ENCODE measurements around the gene EPHB1.
"Not testable (repeated sequence)": the region's sequence is repeated elsewhere in the genome, so short reads cannot be mapped to it uniquely, and the experiment has no call there.

EPHB1 gene

DNA sequence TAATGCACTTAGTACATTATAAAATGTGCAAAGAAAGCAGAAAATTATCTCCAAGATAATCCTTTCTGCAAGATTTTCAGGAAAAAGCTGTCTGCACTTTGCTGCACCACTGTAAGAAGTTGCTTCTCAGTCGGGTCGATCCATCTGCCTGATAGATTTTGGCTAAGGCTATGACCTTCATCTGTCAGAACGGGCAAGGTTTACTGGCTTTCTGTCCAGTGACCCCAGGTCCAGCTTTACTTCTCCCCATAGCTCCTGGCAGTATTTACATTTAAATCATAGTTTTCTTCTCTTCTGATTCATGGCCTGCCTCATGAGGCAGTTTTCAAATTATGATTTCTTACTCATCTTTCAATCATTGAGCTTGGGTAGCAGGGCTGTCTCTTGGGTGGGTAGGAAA lies 422.7 kb downstream of the EPHB1 start:
- ATAC-seq: no peak
- Mint-ChIP-seq H3K27ac (no peak overlapping the region), H3K27me3 (peaks cover 5% of the 10 kb centered on the region), H3K9me3 (peaks cover 0 to 6% of the 10 kb centered on the region in 2 donors), H3K4me1 (no peaks in the 10 kb centered on the region), H3K4me3 (no peak overlapping the region)
- no peak for DNase-seq

DNA sequence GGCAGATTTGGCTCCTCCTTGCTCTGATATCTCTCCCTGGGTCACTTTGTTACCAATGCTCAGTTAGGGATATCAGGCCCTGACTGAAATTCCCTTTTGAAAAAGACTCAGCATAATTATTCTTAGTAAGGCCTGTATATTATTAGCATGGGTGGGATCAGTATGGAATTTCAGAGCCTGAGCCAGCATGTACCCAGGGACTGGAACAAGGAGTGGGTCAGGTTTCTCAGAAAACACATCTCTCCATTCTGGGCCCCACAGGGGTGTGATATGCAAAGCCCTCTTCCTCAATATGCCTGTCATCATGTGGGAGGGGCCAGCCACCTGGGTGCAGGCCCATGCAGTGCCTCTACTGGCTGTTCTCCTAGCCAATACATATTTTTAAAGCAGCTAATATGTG lies 423.2 kb downstream of the EPHB1 start:
- Mint-ChIP-seq H3K9me3 (peaks cover 0 to 6% of the 10 kb centered on the region in 2 donors), H3K27ac (no peak overlapping the region), H3K4me3 (no peak overlapping the region), H3K27me3 (peaks cover 5% of the 10 kb centered on the region), H3K4me1 (no peaks in the 10 kb centered on the region)
- DNase-seq (no peak), ATAC-seq (no peak)

DNA sequence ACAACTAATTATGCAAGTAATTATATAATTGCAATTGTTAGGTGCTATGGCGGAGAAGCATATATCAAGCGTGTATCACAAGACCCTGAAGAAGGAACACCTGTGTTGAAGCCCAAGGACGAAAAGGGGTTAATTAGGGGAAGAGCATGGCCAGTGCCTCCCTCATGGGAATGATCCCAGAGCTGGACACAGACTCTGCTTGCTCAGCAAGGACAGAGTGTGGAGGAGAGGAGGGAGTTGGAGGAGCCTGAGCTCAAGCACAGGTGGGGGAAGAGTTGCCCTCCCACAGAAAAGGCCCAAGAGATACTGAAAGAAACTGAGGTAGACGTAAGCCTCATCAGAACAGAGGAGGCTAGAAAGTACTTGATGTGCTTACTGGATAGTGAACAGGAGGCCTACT lies 423.7 kb downstream of the EPHB1 start:
- Mint-ChIP-seq H3K27me3 (peaks cover 5% of the 10 kb centered on the region), H3K4me1 (no peaks in the 10 kb centered on the region), H3K27ac (no peak overlapping the region), H3K4me3 (no peak overlapping the region), H3K9me3 (peaks cover 0 to 6% of the 10 kb centered on the region in 2 donors)
- DNase-seq (no peak), ATAC-seq (no peak)

DNA sequence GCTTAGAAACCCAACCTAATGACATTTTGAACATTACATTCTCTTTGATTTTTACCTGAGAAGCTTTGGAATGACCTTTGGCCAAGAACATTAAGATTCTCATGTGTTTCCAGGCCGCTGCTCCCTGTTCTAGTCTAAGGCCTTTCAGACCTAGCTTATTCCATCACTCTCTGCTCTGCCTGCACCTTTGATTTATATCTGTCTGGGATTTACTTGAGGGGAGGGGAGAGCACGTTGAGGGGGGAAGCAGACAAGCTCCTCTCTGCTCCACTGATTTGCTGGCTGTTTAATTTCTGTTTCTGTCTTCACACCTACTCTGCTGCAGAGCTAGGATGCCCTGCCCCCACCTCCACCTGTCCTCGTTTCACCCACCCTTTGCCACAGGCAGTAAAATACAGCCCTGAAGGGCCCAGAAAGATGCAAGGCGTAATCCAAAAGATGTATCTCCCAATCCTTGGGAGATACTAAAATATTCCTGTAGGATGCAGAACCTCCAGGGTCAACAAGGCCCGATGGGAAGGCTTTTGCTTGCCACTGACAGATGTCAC lies 429.8 kb downstream of the EPHB1 start:
- H3K27ac Mint-ChIP-seq: no peak overlapping the region
- H3K9me3 Mint-ChIP-seq: no peaks in the 10 kb centered on the region
- H3K4me1 Mint-ChIP-seq: peaks cover 6% of the 10 kb centered on the region
- no peak overlapping the region for H3K4me3 Mint-ChIP-seq
- peaks cover 16% of the 10 kb centered on the region for H3K27me3 Mint-ChIP-seq
- DNase-seq (no peak), ATAC-seq (no peak)

DNA sequence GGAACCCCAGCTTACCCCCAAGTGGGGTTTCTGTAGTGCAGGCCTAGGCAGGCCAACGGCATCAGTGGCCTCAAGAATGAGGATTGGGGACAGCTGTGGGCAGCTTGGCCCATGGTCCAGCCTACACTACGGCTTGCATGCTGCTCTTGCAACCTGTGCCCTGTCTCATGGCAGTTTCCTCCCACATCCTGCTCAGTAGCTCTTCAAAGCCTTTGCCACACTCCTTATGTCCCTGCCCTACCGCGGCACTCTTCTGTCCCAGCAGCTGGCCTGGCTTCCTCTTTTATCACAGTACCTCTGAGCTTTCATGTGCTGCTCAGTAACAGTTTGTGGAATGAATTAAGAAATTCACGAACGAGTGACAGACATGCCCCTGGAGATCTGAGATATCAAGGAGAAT lies 431.0 kb downstream of the EPHB1 start:
- H3K27me3 Mint-ChIP-seq: peaks cover 16% of the 10 kb centered on the region
- peak overlapping the region in 1 of 2 donors; percentile 60 for H3K27ac Mint-ChIP-seq
- peaks cover 6% of the 10 kb centered on the region for H3K4me1 Mint-ChIP-seq
- DNase-seq (no peak), ATAC-seq (peak; percentile 42)
- no peak overlapping the region for H3K4me3 Mint-ChIP-seq
- no peaks in the 10 kb centered on the region for H3K9me3 Mint-ChIP-seq

DNA sequence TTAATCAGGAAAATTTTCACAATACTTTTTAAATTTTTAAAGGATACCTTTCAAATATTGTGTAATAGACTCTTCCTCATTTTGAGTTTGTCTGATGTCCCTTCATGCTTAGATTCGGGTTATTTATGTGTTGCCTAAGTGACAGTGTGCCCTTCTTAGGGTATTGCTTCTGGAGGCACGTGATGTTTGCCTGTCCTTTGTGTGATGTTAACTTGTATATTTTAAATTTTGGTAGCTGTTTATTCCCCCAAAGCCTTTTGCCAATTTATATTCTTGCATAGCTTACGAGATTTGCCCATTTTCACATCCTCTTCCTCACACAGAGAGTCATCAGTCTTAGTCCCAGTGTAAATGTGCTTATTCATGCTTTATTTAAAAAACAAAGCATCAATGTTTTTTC lies 433.1 kb downstream of the EPHB1 start:
- H3K4me1 Mint-ChIP-seq: peaks cover 6% of the 10 kb centered on the region
- no peaks in the 10 kb centered on the region for H3K9me3 Mint-ChIP-seq
- no peak overlapping the region for H3K27ac Mint-ChIP-seq
- no peak overlapping the region for H3K4me3 Mint-ChIP-seq
- DNase-seq (no peak), ATAC-seq (no peak)
- peaks cover 16% of the 10 kb centered on the region for H3K27me3 Mint-ChIP-seq

DNA sequence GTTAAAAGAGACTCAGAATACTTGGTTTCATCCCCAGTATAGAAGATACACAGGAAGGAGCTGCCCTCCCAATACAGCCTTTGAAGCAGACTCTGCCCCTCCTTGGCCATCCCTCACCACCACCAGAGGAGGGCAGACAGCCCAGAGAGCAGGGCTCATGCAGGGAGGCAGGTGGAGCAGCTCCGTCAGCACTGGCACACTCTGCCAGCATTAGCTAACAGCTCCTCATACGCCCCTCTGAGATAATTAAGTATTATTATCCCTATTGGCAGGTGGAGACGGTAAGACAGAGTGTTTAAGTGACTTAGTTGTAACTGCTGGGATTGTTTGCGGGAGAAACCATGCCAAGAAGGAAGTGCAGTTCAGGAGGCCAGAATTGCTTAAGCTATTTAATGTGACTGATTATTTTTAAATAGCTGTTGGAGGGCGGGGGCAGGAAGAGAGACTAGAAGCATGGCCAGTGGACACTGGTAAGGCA lies 434.0 kb downstream of the EPHB1 start:
- H3K4me1 Mint-ChIP-seq: peaks cover 6% of the 10 kb centered on the region
- peaks cover 16% of the 10 kb centered on the region for H3K27me3 Mint-ChIP-seq
- H3K4me3 Mint-ChIP-seq: no peak overlapping the region
- DNase-seq (no peak), ATAC-seq (no peak)
- H3K9me3 Mint-ChIP-seq: peaks cover 0 to 9% of the 10 kb centered on the region in 2 donors
- no peak overlapping the region for H3K27ac Mint-ChIP-seq

DNA sequence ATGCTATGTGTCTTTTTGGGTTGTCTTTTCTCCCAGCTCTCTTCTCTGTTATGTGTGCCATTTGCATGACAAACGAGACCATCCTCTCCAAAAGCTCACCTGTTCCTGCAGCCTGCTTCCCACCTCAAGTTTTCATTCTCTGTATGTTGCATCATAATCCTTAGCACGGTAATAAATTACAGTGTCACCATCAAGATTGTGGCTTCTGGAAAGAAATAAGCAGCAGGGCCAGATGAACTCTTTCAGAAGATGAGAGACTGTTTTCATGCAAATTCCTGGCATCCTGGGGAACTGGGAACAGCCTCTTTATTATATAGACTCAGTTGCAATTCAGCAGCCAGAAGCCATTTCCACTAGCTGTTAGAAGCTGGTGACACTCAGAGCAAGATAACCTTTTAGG lies 436.7 kb downstream of the EPHB1 start:
- DNase-seq (no peak), ATAC-seq (no peak)
- H3K4me3 Mint-ChIP-seq: no peak overlapping the region
- H3K9me3 Mint-ChIP-seq: peaks cover 0 to 14% of the 10 kb centered on the region in 2 donors
- no peak overlapping the region for H3K27ac Mint-ChIP-seq
- peaks cover 7% of the 10 kb centered on the region for H3K27me3 Mint-ChIP-seq
- H3K4me1 Mint-ChIP-seq: no peaks in the 10 kb centered on the region

DNA sequence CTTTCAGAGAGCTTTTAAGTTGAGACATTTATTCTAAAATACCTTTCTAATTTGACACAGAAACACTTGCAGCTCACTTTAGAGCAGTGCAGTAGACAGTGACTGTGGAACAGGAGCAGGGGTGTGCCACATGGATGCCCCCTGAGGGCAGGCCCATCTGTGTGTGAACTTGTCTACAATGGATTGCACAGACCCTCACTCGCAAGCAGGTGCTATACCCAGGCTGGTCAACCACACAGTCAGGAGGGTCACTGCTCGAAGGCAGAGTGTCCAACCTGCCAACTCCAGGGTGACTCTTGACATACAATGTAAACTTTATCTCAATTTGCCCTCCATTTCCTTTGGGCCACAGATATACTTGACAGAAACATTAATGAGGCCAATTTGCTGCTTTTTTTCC lies 437.2 kb downstream of the EPHB1 start:
- peaks cover 0 to 14% of the 10 kb centered on the region in 2 donors for H3K9me3 Mint-ChIP-seq
- H3K4me3 Mint-ChIP-seq: no peak overlapping the region
- no peak for ATAC-seq
- H3K27me3 Mint-ChIP-seq: peaks cover 7% of the 10 kb centered on the region
- H3K4me1 Mint-ChIP-seq: no peaks in the 10 kb centered on the region
- no peak for DNase-seq
- no peak overlapping the region for H3K27ac Mint-ChIP-seq

DNA sequence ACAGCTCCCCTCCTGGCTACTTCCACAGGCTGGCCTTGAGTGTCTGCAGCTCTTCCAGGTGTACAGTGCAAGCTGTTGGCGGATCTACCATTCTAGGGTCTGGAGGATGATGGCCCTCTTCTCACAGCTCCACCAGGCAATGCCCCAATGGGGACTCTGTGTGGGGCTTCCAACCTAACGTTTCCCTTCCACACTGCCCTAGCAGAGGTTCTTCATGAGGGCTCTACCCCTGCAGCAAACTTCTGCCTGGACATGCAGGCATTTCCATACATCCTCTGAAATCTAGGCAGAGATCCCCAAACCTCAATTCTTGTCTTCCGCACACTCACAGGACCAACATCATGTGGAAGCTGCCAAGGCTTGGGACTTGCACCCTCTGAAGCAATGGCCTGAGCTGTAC lies 438.4 kb downstream of the EPHB1 start:
- DNase-seq, ATAC-seq, H3K27ac Mint-ChIP-seq, H3K4me1 Mint-ChIP-seq, H3K27me3 Mint-ChIP-seq, H3K4me3 Mint-ChIP-seq: not testable (repeated sequence)
- H3K9me3 Mint-ChIP-seq: peaks cover 0 to 14% of the 10 kb centered on the region in 2 donors

DNA sequence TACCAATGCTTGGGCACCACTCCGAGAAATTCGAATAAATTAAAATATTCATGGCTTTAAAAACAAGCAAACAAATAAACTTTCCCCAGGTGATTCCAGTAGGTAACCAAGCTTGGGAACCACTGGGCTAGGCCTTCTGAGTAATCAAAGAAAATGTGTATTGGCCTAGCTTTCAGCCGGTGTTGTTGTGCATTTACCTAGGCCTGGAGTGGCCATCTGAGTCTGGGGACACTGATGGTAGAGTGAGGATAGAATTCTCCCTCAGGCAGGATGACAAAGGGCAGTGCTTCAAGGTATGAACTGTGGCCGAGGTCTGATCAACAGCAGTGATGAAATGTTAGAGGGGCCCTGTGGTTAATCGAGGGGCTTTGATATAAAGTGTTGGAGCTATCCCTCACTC lies 440.5 kb downstream of the EPHB1 start:
- H3K9me3 Mint-ChIP-seq: peaks cover 0 to 14% of the 10 kb centered on the region in 2 donors
- ATAC-seq: no peak
- no peaks in the 10 kb centered on the region for H3K4me1 Mint-ChIP-seq
- no peak overlapping the region for H3K4me3 Mint-ChIP-seq
- no peak overlapping the region for H3K27ac Mint-ChIP-seq
- no peaks in the 10 kb centered on the region for H3K27me3 Mint-ChIP-seq
- DNase-seq: no peak

DNA sequence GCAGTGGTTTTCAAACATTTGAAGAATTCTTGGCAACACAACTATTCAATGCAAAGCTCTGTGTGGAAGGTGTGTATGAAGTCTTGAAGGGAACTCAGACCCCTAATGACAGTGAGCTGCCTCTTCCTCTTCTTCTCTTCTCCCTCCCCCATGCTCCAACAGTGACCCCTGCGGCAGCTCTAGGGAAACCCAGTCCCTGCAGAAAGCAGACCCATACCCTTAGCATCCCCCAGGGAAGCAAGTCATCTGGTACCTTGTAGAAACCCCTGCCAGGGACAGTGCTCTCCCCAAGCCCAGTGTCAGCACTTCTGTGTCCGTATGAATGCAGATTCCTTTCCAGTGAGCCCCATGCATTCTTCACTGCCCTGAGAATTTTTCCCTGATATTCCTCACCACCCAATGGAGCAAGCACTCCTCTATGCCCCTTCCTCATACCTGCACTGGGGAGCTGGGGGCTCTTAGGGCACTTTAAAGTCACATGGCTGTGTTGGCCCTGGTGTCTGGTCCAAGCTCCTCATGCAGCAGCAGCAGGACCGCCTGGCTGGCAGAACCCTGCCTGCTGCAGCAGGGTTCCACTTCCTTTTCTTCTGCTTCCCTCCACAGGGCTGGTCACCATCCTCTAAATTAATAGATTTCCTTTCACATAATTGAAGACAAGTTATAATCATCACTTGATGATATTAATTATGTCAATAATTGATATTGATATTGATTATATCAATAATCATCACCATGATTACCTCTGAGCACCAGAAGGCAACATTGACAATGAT lies 442.5 kb downstream of the EPHB1 start:
- Mint-ChIP-seq H3K4me1 (no peaks in the 10 kb centered on the region), H3K4me3 (no peak overlapping the region), H3K27ac (no peak overlapping the region), H3K27me3 (no peaks in the 10 kb centered on the region), H3K9me3 (peaks cover 0 to 14% of the 10 kb centered on the region in 2 donors)
- ATAC-seq (no peak), DNase-seq (no peak)

DNA sequence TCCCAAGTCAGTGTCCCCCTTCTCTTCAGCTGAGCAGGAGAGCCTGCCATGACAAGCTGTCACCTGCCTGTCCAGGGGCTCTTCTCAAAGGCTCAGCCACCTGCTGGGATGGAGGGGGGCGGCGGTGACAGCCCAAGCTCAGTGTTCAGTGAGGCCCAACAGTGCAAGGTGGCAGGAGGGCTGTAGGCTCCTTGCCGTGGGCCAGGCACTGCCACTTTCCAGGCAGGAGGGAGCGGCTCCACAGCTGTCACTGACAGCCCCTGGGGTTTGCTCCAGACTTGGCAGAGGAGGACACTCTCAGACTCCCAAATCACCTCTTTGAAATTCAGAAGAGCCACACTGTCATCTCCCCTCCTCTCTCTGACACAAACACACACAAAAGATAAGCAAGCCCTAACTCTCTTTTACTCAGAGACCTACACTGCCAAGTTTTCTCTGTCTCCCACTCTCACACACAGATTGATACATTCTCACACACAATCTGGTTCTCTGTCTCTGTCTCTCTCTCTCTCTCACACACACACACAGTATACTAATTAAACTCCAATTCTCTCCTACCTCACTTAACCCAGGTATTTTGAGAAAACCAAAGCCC lies 443.3 kb downstream of the EPHB1 start:
- H3K27ac Mint-ChIP-seq: no peak overlapping the region
- ATAC-seq: no peak
- H3K9me3 Mint-ChIP-seq: peaks cover 0 to 13% of the 10 kb centered on the region in 2 donors
- H3K27me3 Mint-ChIP-seq: no peaks in the 10 kb centered on the region
- H3K4me1 Mint-ChIP-seq: no peaks in the 10 kb centered on the region
- H3K4me3 Mint-ChIP-seq: no peak overlapping the region
- DNase-seq: no peak

DNA sequence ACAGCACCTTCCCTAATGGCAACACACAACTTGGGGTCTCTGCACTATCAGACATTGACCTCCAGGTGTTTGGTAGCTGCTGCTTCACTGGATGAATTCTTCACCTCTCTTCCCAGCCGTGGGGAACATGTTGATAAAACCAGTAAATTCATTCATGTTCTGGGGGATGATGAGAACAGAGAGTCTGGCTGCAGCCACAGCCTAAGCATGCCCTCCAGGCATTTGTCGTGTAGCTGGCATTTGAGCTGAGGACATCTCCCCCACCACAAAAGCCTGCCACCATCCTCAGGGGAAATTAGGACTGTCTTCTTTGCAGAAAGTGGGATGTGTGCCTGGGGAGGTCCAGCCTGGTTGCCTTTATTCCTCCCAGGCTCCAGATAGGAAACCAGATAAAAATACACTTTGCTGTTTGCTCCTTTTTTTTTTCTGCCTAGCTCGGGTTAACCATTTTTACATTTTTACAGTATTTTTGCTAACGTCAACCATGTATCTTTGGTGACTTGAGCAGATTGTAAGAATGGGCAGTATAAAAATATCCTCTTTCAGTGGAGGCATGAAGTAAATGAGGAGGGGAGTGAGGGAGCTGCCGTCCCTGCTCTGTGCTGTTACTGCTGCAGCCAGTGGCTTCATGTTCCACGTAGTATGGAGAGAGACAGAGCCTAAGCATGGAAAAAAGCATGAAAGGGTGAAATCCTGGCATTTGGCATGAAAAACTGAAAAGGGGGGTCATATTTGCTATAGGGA lies 444.0 kb downstream of the EPHB1 start:
- DNase-seq: no peak
- Mint-ChIP-seq H3K27ac (peak overlapping the region in 1 of 2 donors; percentile 71), H3K4me3 (no peak overlapping the region), H3K9me3 (peaks cover 0 to 6% of the 10 kb centered on the region in 2 donors), H3K4me1 (no peaks in the 10 kb centered on the region), H3K27me3 (no peaks in the 10 kb centered on the region)
- ATAC-seq: no peak

DNA sequence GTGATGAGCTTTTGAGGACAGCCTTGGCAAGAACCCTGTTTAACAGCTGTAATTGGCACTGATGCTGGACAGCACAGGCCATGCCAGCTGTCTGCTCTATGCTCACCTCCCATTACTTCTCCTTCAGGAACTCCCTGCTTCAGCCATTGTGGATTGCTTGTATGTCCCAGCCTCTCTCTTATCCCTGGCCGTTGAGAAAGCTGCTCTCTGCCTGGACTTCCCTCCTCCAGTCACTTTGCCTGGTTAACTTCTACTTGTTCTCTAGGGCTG lies 444.5 kb downstream of the EPHB1 start:
- peaks cover 0 to 1% of the 10 kb centered on the region in 2 donors for H3K9me3 Mint-ChIP-seq

DNA sequence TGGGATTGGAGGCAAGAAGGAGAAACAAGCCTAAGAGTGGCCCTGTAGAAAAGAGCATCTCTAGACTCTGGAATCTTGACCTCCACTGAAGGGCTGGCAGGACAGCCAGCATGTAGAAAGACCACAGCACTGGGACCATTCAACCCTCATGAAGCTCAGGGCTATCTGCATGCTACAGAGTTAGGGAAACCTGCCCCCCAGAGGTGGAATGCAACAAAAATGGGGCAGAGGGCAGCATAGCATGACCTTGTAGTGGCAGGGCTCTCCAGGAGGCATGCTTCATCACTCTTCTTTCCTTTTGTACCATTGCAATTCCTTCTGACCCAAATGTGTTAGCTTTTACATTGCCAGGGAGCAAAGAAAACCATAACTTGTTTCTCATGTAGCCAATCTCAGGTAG lies 445.4 kb downstream of the EPHB1 start:
- no peak overlapping the region for H3K4me3 Mint-ChIP-seq
- DNase-seq: no peak
- H3K27me3 Mint-ChIP-seq: no peaks in the 10 kb centered on the region
- no peak for ATAC-seq
- no peaks in the 10 kb centered on the region for H3K4me1 Mint-ChIP-seq
- H3K27ac Mint-ChIP-seq: no peak overlapping the region
- no peaks in the 10 kb centered on the region for H3K9me3 Mint-ChIP-seq

More for the DNA sequence above, 444.5 kb downstream of the EPHB1 start:
- H3K27ac Mint-ChIP-seq: peak overlapping the region in 1 of 2 donors; percentile 93
- no peaks in the 10 kb centered on the region for H3K27me3 Mint-ChIP-seq
- H3K4me3 Mint-ChIP-seq: no peak overlapping the region
- DNase-seq (no peak), ATAC-seq (no peak)
- no peaks in the 10 kb centered on the region for H3K4me1 Mint-ChIP-seq

Measured in stimulated activated naive CD8-positive, alpha-beta T cell treated with anti-CD3 and anti-CD28 coated beads, Interleukin-15, amount 100 ng/mL, for 72 hours (primary cell).